GM12878 (cell line): ENCODE measurements around the gene PIF1. TPM values are rescaled to one million over a fixed set of nuclear protein-coding genes. Genes with fewer than 3 reads are reported as not detected.

Experiments used
- BMI1 ChIP-seq: fragments of 450-650 bp; IDR thresholded peaks from 2 replicates; pipeline ENCODE4 v1.6.1; 2016; ENCODE audit warnings: mild to moderate bottlenecking, moderate library complexity, borderline replicate concordance
- BRCA1 ChIP-seq: IDR thresholded peaks from 2 replicates; pipeline ENCODE4 v1.6.1; 2011; ENCODE audit warnings: low read depth, low read length, improper control_type of control experiment
- CREM ChIP-seq: IDR thresholded peaks from 2 replicates; pipeline ENCODE4 v1.6.1; 2014; ENCODE audit warnings: antibody characterized with exemption, low read depth
- ESRRA ChIP-seq: IDR thresholded peaks from 2 replicates; pipeline ENCODE4 v1.6.1; 2012; ENCODE audit warnings: mild to moderate bottlenecking, low read length, improper control_type of control experiment
- GATAD2B ChIP-seq: fragments of 450-650 bp; conservative IDR thresholded peaks from 2 replicates; pipeline ENCODE4 v1.6.1; 2017; ENCODE audit warnings: low read depth, mild to moderate bottlenecking, moderate library complexity
- HCFC1 ChIP-seq: fragments of 150-350 bp; IDR thresholded peaks from 2 replicates; pipeline ENCODE4 v1.6.1; 2014; ENCODE audit warnings: low read length
- IKZF1 ChIP-seq: fragments of 450-650 bp; conservative IDR thresholded peaks from 2 replicates; pipeline ENCODE4 v1.6.1; 2017; ENCODE audit warnings: antibody characterized with exemption, mild to moderate bottlenecking
- IKZF2 ChIP-seq, 2 experiments: fragments of 450-650 bp; IDR thresholded peaks; 2 replicates each; pipeline ENCODE4 v1.6.1; 2017; ENCODE audit warnings: mild to moderate bottlenecking in 2 of 2, moderate library complexity in 2 of 2
- IRF4 ChIP-seq: IDR thresholded peaks from 2 replicates; pipeline ENCODE4 v1.6.1; 2011; ENCODE audit warnings: low read depth, low read length
- NFYA ChIP-seq: IDR thresholded peaks from 2 replicates; pipeline ENCODE4 v1.6.1; 2011; ENCODE audit warnings: low read depth, mild to moderate bottlenecking, low read length, improper control_type of control experiment, borderline replicate concordance
- NR2F1 ChIP-seq: fragments of 450-650 bp; conservative IDR thresholded peaks from 2 replicates; pipeline ENCODE4 v1.6.1; 2017; ENCODE audit warnings: mild to moderate bottlenecking
- POLR2AphosphoS2 ChIP-seq: IDR thresholded peaks from 2 replicates; pipeline ENCODE4 v1.6.1; 2011; ENCODE audit warnings: low read depth, mild to moderate bottlenecking, low read length, improper control_type of control experiment, moderate library complexity
- SMAD1 ChIP-seq: fragments of 450-650 bp; IDR thresholded peaks from 2 replicates; pipeline ENCODE4 v1.6.1; 2018; ENCODE audit warnings: mild to moderate bottlenecking, low read depth; ENCODE audit not compliant: partially characterized antibody
- SMARCA5 ChIP-seq: fragments of 450-650 bp; IDR thresholded peaks from 2 replicates; pipeline ENCODE4 v1.6.1; 2017; ENCODE audit warnings: mild to moderate bottlenecking
- SP1 ChIP-seq: IDR thresholded peaks from one replicate; pipeline ENCODE4 v1.6.1; 2011; ENCODE audit warnings: low read depth, low read length
- SREBF1 ChIP-seq: IDR thresholded peaks from 2 replicates; pipeline ENCODE4 v1.6.1; 2012; ENCODE audit warnings: mild to moderate bottlenecking, low read length
- STAT3 ChIP-seq: IDR thresholded peaks from 2 replicates; pipeline ENCODE4 v1.6.1; 2011; ENCODE audit warnings: low read depth, low read length, improper control_type of control experiment
- ZNF24 ChIP-seq: fragments of 450-650 bp; IDR thresholded peaks from 2 replicates; pipeline ENCODE4 v1.6.1; 2017; ENCODE audit warnings: antibody characterized with exemption, mild to moderate bottlenecking
- polyA plus RNA-seq, 11 experiments: library from polyadenylated mRNA; depleted of rRNA in 4 of 11; unstranded in 6 of 11; stranded (reverse) in 5 of 11; fragments of >200 nt; fragmentation: Nextera tagmentation in 4 of 11; fragmentation: Illumina TruSeq in 1 of 11; extraction: Ambion mirVana in 4 of 11; extraction: Trizol in 1 of 11; gene quantifications; 1 replicate in 1 of 11; 2 replicates in 10 of 11; pipeline versions ENCODE4 v1.2.1 to v1.2.3, GENCODE V29; 2011 to 2016; ENCODE audit warnings: inconsistent platforms in 2 of 11, missing spikeins in 2 of 11, low read depth in 1 of 11
- total RNA-seq, 4 experiments: library from RNA; depleted of rRNA in 3 of 4; stranded (reverse); fragments of >200 nt in 3 of 4; fragmentation: Illumina TruSeq in 1 of 4; extraction: Trizol in 1 of 4; gene quantifications; 2 replicates each; pipeline versions ENCODE4 v1.2.1 to v1.2.3, GENCODE V29; 2013 to 2021
- TF ChIP-seq, protein P1 (sequence below): IDR thresholded peaks from 2 replicates; pipeline ENCODE4 v1.6.1; 2011; ENCODE audit warnings: borderline replicate concordance, low read depth, mild to moderate bottlenecking, moderate library complexity, mixed read lengths, low read length; ENCODE audit not compliant: insufficient read depth; ENCODE audit errors: extremely low read length
- TF ChIP-seq, protein P2 (sequence below): fragments of 450-650 bp; formaldehyde crosslinking; IDR thresholded peaks from 2 replicates; pipeline ENCODE4 v1.5.0; 2022; ENCODE audit warnings: mild to moderate bottlenecking, missing genetic modification characterization

Gene PIF1
- total and polyA plus RNA-seq, 10 of the 15 experiments (the other 5 are each of a cell fraction or from before 2014, with no cell fraction given) = 3.7 to 68.9 (median 31.1) TPM

DNA sequence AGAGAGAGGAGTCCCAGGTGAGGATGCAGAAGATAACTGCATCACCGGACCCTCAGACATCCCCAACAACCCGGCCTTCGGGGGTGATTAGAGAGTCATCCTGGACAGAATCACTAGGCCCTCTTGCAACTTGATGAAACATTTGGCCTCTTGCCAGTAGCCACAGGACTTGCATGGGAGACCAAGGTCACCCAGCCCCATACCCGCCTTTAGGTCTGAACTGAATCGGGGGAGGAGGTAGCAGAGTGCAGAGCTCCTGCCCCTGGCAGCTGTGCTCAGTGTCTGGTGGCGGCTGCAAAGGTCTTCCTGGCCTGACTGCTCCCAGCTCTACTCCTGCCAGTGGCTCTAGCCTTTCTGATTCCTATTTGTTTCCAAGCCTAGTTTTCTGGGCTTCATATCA, 12.4 kb downstream of the PIF1 start (continued):
- TF ChIP-seq SMAD1 (peak; percentile 73), NFYA (no peak), SMARCA5 (no peak), ZNF24 (0 out of 2 replicates have a peak, but pooled peaks have one; percentile 14), BRCA1 (no peak), ESRRA (no peak), NR2F1 (peak; percentile 48; the same call in 1 of the 2 replicates), GATAD2B (no peak), SP1 (no peak), IKZF1 (0 out of 2 replicates have a peak, but pooled peaks have one; percentile 13), BMI1 (no peak), POLR2AphosphoS2 (no peak), IRF4 (no peak), SREBF1 (no peak), STAT3 (no peak), CREM (no peak), IKZF2 (IDR thresholded peaks at IDR 0.05) (no peak; a peak in 1 of 4 replicates), HCFC1 (no peak)
- TF ChIP-seq, protein P1, sequence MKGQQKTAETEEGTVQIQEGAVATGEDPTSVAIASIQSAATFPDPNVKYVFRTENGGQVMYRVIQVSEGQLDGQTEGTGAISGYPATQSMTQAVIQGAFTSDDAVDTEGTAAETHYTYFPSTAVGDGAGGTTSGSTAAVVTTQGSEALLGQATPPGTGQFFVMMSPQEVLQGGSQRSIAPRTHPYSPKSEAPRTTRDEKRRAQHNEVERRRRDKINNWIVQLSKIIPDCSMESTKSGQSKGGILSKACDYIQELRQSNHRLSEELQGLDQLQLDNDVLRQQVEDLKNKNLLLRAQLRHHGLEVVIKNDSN = no peak
- TF ChIP-seq, protein P2, sequence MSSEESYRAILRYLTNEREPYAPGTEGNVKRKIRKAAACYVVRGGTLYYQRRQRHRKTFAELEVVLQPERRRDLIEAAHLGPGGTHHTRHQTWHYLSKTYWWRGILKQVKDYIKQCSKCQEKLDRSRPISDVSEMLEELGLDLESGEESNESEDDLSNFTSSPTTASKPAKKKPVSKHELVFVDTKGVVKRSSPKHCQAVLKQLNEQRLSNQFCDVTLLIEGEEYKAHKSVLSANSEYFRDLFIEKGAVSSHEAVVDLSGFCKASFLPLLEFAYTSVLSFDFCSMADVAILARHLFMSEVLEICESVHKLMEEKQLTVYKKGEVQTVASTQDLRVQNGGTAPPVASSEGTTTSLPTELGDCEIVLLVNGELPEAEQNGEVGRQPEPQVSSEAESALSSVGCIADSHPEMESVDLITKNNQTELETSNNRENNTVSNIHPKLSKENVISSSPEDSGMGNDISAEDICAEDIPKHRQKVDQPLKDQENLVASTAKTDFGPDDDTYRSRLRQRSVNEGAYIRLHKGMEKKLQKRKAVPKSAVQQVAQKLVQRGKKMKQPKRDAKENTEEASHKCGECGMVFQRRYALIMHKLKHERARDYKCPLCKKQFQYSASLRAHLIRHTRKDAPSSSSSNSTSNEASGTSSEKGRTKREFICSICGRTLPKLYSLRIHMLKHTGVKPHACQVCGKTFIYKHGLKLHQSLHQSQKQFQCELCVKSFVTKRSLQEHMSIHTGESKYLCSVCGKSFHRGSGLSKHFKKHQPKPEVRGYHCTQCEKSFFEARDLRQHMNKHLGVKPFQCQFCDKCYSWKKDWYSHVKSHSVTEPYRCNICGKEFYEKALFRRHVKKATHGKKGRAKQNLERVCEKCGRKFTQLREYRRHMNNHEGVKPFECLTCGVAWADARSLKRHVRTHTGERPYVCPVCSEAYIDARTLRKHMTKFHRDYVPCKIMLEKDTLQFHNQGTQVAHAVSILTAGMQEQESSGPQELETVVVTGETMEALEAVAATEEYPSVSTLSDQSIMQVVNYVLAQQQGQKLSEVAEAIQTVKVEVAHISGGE (CRISPR knock-in tag) = no peak
- TF ChIP-seq, all 136 proteins: peak for 8
